ENCODE data around the gene PANK2.
A peak's percentile ranks its signal among the peaks of the same experiment; 100 is the strongest.
"Not testable (repeated sequence)": the region's sequence is repeated elsewhere in the genome, so short reads cannot be mapped to it uniquely, and the experiment has no call there.

The PANK2 gene

DNA sequence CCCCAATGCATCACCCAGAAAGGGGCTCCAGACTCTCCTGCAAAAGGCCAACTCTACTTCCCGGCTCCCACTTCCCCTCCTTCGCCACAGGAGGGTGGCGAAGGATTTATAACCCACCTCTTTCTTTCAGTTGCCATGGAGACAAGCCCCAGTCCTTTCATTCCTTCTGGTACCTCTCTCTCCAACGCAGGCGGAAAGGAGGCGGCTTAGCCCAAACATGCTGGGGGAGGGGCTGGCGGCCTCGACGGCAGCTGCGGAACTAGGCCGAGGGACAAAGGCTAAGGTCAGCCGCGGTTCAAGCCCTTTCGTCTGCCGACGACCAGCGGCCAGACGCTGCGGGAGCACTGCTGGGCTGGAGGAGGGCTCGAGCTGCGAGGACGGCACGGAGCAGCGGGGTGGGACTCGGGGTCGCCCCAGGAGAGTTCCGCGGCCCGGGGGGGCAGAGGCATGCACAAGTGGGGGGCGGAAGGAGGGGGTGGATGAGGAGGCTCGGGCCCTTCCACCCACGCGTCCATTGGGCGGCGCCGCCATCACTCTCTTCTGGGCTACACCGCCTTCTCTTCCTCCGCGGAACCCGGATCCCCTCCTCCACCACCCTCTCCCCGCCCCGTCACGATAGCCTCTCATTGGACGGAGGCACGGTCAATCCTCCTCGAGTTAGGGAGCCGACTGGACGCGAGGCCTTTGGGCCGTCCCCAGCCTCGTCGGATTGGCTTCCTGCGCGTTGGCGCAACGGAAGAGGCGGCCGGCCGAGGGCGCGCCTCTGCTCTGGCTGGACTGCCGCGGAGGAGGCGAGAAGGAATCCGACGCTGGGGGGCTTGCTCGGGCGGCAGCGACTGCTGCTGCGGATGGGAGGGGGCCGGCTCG lies at the start of gene PANK2:
Gene PANK2, plus strand, starts transcription at position 766 of the 867 bp plus-strand sequence.
- DNase-seq: peak; percentile 99

DNA sequence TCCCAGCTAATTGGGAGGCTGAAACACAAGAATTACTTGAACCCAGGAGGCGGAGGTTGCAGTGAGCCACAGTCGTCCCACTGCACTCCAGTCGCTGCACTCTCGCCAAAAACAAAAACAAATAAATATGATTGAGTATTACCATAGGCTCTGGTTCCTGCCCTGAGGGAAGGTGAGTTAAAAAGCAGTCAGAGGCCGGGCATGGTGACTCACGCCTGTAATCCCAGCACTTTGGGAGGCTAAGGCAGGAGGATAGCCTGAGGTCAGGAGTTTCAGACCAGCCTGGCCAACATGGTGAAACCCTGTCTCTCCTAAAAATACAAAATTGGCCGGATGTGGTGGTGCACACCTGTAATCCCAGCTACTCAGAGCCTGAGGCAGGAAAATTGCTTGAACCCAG lies 49.0 kb upstream of the PANK2 start:
- not testable (repeated sequence) for DNase-seq

DNA sequence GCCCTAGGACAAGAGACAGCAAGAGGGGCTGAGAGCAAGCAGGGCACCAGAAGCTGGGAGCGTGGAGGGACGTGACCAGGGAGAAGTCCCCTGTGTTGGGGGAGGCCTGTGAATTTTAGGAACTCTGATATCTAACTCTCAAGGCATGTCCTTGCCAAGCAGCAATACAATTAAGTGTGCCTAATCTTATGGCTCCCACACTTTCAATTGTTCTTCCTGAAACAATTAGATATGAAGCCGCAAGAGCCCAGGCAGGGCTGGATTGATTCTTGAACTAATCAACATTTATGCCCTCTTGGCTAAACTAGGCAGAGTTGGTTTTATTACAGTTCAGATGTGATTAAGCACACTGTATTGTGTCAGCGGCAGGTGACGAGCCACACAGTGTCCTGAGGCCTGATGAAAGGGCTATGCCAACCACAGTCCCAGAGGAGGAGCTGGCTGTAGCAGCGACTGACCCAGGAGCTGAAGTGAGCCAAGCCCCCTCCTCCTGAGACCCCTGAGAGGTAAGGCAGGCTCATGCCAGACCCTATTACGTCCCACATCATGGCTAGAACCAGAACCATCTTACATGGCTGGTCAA lies 46.7 kb upstream of the PANK2 start:
- DNase-seq: no peak

DNA sequence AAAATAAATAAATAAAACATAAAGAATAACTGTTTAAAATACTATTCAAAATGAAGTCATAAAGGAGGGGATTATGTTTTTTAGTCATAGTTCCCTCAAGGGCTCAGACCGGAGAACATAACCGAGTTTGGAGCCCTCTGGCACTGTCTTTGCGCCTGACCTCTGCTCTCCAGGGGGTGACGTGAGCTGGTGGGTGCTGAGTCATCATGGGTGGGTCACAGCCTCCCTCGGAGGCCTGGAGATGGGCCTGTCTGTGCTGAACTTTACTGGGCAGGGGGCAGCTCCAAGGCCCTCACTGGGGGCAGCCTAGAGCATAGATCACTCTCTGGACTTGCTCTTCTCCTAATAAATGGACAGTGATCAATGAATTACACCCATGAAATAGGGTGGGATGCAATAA lies 45.7 kb upstream of the PANK2 start:
- peak; percentile 60 for DNase-seq

DNA sequence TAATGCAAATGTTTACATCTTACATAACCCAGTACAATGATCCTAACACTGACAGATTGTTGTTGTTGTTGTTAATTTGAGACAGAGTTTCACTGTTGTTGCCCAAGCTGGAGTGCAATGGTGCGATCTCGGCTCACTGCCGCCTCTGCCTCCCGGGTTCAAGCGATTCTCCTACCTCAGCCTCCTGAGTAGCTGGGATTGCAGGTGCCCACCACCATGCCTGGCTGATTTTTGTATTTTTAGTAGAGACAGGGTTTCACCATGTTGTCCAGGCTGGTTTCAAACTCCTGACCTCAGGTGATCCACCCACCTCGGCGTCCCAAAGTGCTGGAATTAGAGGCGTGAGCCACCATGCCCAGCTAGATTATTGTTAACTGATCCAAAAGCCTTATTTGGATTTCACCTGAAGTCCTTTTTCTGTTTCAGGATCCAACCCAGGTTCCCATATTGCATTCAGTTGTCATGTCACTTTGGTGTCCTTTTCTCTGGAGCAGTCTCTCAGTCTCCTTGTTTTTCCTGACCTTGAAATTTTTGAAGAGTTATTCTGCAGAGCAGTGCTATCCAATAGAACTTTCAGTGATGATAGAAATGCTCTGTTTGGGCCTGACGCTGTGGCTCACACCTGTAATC lies 45.1 kb upstream of the PANK2 start:
- DNase-seq: not testable (repeated sequence)

DNA sequence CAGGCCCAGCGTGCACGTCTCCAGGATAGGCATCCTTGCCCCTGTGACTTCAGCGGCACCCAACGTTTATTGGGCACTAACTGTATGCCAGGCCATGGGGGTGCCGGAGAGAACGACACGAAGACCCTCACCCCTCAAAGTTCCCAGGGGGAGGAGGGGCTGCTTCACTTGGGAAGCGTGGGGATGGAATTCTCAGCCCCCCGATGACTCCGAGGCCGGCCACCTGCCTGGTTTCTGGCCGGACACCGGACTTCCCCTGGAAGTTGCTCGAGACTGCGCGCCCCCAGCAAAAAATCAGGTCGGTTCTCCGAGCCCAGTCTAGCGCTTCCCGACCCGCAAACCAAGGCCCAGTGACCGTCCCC lies 42.8 kb upstream of the PANK2 start:
- no peak for DNase-seq

DNA sequence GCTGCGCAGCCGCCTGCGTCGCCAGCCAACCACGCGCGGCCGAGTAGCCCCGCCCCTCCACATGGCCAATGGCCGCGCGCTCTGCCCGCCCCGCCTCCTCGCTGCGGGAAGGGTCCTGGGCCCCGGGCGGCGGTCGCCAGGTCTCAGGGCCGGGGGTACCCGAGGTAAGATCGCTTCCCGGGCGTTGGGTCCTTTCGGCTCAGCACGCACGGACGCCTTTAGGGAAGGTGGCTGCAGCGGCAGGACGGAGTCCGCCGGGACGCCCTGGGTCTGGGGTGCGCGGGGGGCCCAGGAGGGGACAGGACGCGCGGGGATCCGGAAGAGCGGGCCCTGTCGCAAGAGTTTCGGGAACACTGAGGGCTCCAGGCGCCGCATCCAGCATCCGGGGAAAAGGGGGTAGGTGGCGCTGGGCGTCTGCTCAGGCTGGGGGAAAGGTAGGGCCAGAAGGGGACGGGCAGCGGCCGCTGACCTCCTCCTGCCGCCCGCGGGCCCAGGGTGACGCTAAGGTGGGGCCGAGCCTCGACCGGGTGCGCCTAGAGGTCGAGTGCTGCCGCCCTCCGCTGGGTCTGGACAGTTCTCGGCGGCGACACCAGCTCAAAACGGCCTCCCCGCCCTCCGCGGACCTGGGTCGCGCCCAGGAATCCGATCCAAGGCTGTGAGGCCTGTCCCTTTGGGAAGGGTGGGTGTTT lies 42.3 kb upstream of the PANK2 start, which contains the start of gene MAVS:
Gene MAVS, plus strand, starts transcription at position 95 of the 689 bp plus-strand sequence. CDS start 7,791 bp downstream, outside the sequence.
- DNase-seq: peak; percentile 93

DNA sequence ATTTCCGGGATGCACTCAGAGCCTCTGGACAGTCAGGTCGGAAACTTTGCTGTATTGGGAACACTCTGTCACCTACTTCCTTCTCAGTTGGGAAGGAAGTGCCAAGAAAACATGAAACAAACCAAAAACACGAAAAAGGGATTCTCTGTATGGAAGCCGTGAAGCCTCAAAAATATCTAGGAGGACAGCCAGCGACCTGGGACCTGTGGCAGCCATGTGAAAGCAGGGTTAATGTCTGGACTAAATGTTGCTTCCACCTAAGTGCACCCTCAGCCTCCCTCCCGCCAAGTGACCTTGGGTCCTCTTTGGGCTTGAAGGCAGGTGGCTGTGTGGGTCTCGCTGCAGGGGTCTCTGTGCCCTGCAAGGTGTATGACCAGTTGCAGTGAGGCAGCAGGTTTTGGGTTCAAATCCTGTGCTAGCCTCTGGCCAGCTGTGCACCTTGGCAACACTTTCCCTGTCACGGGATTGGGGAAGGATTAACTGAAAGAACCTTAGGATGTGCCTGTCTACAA lies 41.7 kb upstream of the PANK2 start:
- no peak for DNase-seq

DNA sequence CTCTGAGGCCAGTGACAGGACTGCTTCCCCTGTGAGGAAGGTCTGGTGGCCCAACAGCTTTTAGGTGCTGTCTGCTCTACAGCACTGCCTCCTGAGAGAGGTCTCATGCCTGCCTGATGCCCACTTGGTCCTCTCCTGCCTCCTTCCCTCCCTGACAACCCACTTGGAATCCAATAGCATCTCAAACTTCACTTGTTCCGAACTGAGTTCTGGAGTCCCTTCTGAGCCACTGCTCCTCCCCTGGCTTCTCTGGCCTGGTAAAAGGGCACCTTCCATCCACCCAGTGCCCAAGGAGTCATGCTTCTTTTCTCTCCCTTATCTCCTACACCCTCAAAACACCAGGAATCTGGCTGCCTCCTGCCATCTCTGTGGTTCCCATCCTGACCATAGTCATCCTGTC lies 40.6 kb upstream of the PANK2 start:
- DNase-seq: no peak

DNA sequence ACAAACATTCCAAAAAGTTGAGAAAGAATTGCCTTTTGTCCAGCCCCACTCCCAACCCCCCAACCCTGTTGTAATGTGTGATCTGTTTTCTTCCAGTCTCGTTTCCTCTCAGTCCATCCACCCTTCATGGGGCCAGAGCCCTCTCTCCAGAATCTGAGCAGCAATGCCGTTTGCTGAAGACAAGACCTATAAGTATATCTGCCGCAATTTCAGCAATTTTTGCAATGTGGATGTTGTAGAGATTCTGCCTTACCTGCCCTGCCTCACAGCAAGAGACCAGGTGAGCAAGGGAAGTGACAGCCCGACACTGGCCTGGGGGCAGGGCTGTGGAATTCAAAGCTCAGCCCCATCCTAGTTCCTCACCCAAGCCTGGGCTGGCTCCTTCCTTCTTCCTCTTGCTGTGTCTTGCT lies 34.7 kb upstream of the PANK2 start:
- DNase-seq: peak; percentile 8

DNA sequence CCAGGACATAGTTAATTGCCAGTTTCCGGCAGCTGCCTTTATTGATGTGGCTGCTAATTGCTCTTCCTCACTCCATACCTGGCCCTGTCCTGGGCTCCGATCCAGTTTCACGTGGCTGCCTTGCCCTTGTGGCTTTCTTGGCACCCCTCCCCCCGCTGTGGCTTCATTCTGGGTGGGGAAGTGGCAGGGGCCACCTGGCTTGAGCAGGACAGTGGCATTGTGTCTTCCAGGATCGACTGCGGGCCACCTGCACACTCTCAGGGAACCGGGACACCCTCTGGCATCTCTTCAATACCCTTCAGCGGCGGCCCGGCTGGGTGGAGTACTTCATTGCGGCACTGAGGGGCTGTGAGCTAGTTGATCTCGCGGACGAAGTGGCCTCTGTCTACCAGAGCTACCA lies 31.8 kb upstream of the PANK2 start:
- DNase-seq: no peak

DNA sequence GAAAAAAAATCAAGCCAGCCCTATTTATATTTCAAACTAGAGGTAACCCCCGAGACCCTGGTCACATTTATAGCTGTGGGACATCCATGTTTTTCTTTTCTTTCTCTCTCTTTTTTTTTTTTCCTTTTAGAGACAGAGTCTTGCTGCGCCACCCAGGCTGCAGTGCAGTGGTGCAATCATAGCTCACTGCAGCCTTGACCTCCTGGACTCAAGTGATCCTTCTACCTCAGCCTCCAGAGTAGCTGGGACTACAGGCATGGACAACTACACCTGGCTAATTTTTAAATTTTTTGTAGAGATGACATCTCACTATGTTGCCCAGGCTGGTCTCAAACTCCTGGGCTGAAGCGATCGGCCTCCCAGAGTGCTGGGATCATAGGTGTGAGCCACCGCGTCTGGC lies 30.5 kb upstream of the PANK2 start:
- no peak for DNase-seq

DNA sequence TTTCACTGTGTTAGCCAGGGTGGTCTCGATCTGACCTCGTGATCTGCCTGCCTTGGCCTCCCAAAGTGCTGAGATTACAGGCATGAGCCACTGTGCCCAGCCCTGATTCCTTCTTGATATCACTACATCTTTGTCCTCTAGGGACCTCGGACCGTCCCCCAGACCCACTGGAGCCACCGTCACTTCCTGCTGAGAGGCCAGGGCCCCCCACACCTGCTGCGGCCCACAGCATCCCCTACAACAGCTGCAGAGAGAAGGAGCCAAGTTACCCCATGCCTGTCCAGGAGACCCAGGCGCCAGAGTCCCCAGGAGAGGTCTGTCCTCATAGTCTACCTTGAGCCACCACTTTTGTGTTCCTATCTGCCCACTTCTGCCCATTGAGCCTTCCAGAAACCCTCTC lies 28.0 kb upstream of the PANK2 start:
- DNase-seq: no peak

DNA sequence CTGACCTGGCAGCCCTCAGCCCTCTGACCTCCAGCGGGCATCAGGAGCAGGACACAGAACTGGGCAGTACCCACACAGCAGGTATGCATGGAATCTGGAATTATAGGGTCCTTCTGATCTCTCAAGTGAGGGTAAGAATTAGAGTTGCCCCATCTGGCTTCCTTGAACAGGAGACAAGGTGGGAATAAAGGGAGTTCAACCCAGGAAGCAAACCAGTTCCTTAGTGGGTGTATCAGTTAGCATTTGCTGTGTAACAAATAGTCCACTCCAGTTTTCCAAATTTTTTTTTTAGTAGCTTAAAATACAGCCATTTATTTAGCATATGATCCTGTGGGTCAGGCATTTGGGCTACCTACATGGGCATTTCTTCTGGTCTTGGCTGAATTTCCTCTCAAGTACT lies 26.9 kb upstream of the PANK2 start:
- no peak for DNase-seq

DNA sequence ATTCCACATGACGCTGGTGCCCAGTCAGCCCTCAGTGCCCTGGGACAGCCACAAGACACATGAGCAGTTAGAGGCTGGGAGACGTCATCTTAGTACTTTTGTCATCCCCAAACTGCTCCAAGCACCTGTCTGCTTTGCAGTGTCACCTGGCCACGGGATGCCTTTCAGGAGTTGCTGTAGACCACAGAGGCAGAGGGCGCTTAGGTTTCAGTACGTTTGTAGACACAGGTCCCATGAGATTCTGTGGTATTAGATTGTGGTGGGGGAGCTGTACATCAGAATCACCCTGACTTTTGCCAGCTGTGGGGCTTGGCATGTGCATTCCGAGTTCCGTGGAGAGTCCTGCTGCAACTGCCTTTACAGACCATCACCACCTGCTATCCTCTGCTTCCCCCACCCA lies 25.9 kb upstream of the PANK2 start:
- DNase-seq: no peak

DNA sequence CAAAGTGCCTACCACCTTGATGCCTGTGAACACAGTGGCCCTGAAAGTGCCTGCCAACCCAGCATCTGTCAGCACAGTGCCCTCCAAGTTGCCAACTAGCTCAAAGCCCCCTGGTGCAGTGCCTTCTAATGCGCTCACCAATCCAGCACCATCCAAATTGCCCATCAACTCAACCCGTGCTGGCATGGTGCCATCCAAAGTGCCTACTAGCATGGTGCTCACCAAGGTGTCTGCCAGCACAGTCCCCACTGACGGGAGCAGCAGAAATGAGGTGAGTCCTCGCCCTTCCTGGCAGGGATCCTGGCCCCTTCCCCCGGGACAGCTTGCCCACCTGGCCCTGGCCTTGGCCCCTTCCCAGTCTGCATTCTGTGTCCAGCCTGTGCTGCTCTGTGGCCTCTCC lies 24.7 kb upstream of the PANK2 start:
- DNase-seq: no peak

DNA sequence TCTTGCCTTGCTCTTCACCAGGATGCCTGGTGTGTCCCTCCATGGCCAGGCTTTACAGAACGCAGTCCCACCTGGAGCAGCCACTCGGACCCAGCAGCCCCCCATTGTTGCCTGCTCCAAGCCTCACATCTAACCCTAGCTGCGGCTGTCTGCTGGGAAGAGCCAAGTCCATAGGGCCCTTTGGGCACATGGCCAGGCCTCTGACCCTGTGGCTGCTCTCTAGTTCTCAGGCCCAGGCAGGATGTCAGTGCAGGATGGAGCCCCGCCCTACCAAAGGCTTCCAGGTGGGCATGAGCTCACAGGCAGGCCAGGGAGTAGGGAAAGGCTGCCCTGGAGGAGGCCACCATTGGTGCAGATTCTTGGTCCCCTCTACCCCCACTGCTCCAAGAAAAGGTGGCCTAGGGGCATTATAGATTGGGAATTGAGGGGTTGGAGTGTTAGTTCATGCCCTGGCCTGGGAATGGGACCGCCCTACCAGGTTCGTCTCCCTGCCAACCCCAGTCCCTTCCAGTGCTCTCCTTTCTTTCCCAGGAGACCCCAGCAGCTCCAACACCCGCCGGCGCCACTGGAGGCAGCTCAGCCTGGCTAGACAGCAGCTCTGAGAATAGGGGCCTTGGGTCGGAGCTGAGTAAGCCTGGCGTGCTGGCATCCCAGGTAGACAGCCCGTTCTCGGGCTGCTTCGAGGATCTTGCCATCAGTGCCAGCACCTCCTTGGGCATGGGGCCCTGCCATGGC lies 23.9 kb upstream of the PANK2 start:
- DNase-seq: no peak

DNA sequence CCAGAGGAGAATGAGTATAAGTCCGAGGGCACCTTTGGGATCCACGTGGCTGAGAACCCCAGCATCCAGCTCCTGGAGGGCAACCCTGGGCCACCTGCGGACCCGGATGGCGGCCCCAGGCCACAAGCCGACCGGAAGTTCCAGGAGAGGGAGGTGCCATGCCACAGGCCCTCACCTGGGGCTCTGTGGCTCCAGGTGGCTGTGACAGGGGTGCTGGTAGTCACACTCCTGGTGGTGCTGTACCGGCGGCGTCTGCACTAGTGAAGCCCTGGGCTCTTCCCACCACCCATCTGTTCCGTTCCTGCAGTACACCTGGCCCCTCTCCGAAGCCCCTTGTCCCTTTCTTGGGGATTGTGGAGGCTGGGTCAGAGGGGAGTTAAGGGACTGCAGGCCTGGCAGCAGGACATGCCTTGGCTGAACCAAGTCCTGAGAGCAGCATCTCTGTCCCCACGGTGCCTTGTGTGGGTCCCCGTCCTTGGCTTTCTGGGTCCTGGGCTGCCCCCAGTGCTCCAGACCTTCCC lies 23.2 kb upstream of the PANK2 start:
- no peak for DNase-seq

DNA sequence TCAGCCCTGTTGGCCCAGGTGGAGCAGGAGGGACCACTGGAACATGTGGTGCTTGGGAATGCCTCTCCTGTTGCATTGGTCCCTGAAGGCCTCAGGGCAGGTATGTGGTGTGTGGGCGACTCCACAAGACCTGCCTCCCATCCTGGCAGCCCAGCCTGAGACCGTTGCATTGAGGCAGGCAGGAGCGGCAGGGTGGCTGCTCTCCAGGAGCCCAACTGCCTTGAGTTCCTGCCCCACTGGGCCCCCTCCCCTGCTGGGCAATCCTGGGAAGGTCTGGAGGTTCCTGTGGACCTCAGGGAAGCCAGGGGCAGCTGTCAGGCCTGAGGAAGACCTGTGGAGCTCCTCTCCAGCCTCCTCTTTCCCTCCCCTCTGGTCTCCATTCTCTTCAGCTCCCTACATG lies 22.7 kb upstream of the PANK2 start:
- no peak for DNase-seq

DNA sequence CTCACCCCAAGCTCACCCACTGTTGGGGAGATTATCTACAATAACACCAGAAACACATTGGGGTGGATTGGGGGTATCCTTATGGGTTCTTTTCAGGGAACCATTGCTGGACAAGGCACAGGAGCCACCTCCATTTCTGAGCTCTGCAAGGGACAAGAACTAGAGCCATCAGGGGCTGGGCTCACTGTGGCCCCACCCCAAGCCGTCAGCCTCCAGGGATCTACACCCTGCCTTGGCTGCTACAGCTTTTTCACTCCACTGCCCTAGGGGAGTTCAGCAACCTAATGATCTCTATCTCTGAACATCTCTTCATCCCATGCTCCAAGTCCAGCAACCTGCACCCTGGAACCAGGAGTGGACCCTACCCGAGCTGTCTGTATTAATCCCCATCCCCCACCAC lies 21.4 kb upstream of the PANK2 start:
- no peak for DNase-seq

DNA sequence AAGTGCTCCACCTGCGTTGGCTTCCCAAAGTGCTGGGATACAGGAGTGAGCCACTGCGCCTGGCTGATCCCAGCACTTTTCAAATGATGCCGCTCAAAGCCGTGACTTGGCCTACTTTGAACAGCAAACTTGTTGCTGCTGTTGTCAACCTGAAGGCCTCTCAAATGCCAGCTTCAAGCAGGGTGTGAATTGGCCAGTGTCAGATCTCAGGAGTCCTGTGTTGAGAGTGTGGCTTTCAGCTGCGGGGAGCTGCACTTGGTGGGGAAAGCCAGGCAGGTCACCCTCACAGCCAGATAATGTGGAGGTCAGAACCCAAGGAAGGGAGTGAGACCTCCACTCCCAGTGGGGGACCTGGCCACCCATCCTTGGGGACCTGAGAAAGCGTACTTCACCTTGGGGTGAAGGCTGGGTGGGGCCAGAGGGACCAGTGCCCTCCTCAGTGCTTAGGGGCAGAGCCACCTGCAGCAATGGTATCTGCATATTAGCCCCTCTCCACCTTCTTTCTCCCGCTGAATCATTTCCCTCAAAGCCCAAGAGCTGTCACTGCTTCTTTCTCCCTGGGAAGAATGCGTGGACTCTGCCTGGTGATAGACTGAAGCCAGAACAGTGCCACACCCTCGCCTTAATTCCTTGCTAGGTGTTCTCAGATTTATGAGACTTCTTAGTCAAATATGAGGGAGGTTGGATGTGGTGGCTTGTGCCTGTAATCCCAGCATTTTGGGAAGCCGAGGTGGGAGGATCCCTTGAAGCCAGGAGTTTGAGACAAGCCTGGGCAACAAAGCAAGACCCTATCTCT lies 19.1 kb upstream of the PANK2 start:
- no peak for DNase-seq
